Natural killer cell treated with Interleukin-12 subunit alpha and Interleukin-12 subunit beta and Interleukin-15 and Interleukin-18, amount 100 ng/mL, for 72 hours (primary cell): ENCODE data around the gene BTAF1. TPM values are rescaled to one million over a fixed set of nuclear protein-coding genes. Genes with fewer than 3 reads are reported as not detected.

Experiments used
- ATAC-seq, 2 donors: fragments of 150-1000 bp; cut with Tn5 transposase in 1 of 2; sonication (Bioruptor Pico), chemical (Tn5 transposase) in 1 of 2; 2 replicates each; pipeline ENCODE4 v1.10.0; 2021
- DNase-seq: peaks from one replicate; pipeline ENCODE4 v3.0.0; 2022; ENCODE audit warnings: low spot score
- H3K27ac Mint-ChIP-seq, 2 donors: 1 replicate in 1 of 2; 2 replicates in 1 of 2; pipeline ENCODE4 v1.8.0; 2022; ENCODE audit warnings: mixed read lengths in 2 of 2, mild to moderate bottlenecking in 1 of 2, moderate library complexity in 1 of 2
- H3K27me3 Mint-ChIP-seq, 2 donors: 1 replicate in 1 of 2; 2 replicates in 1 of 2; pipeline ENCODE4 v1.8.0; 2022; ENCODE audit warnings: mixed read lengths in 2 of 2
- H3K36me3 Mint-ChIP-seq: one replicate; pipeline ENCODE4 v1.8.0; 2022; ENCODE audit warnings: mixed read lengths
- H3K4me1 Mint-ChIP-seq, 2 donors: 1 replicate in 1 of 2; 2 replicates in 1 of 2; pipeline ENCODE4 v1.8.0; 2022; ENCODE audit warnings: low read depth in 2 of 2, mixed read lengths in 2 of 2, mild to moderate bottlenecking in 1 of 2
- H3K4me3 Mint-ChIP-seq: one replicate; pipeline ENCODE4 v1.8.0; 2022; ENCODE audit warnings: mixed read lengths
- H3K9me3 Mint-ChIP-seq: 2 replicates; pipeline ENCODE4 v1.8.0; 2022; ENCODE audit warnings: mixed read lengths
- total RNA-seq, 2 donors: library from RNA; stranded (reverse); gene quantifications; one replicate each; pipeline ENCODE4 v1.2.3, GENCODE V29; 2022

The BTAF1 gene
- total RNA-seq, 2 donors from 2014 or later: 57.2 to 74.0 TPM

DNA sequence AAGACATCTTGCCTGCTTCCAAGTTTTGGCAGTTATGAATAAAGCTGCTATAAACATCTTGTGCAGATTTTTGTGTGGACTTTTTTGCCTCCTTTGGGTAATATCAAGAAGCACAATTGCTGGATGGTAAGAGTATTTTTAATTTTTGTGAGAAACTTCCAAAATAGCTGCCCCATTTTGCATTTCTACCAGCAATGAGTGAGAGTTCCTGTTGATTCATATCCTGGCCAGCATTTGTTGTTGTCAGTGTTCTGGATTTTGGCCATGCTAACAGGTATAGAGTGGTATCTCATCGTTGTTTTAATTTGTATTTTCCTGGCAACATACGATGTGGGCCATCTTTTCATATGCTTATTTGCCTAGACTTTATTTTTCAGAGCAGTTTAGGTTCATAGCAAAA, 53.9 kb downstream of the BTAF1 start:
- Mint-ChIP-seq H3K4me3 (no peak overlapping the region), H3K27me3 (no peaks in the 10 kb centered on the region), H3K36me3 (peaks cover 18% of the 10 kb centered on the region), H3K9me3 (no peaks in the 10 kb centered on the region), H3K4me1 (peaks cover 5 to 8% of the 10 kb centered on the region in 2 donors), H3K27ac (no peak overlapping the region)
- DNase-seq (no peak), ATAC-seq (no peak)

DNA sequence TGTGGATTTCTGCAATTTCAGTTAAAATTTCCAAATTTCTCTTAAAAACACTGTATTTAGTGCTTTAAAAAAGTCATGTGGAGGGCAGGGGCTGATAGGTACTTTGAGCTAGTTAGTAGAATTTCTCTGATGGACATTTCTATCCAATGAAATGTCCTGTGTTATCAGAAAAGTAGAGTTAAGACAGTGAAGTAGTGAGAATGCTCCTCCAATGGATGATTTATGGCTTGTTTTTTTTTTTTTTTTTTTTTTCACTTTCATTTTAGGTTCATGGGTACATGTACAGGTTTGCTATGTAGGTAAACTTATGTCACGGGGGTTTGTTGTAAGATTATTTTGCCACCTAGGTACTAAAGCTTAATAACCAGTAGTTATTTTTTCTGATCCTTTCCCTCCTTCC, 55.0 kb downstream of the BTAF1 start:
- Mint-ChIP-seq H3K4me3 (no peak overlapping the region), H3K27me3 (no peaks in the 10 kb centered on the region), H3K27ac (no peak overlapping the region), H3K4me1 (peaks cover 14 to 19% of the 10 kb centered on the region in 2 donors), H3K9me3 (no peaks in the 10 kb centered on the region), H3K36me3 (peaks cover 28% of the 10 kb centered on the region)
- DNase-seq (no peak), ATAC-seq (no peak)

DNA sequence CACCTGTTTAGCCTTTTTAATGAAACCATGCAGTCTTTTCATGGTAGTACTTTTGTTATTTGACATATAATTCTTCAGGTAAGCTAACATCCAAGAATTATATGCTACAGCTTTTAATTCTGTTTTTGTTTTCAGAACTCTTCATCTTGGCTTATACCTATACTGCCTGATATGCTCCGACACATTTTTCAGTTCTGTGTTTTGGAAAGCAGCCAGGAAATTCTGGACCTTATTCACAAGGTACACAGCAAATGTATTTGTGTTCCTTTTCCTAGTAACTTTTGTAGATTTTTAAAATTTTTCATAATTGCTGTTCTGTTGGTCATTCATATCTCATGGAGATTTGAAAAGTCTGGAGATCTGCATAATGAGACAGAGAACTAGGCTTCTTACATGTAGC, 56.7 kb downstream of the BTAF1 start:
- H3K27me3 Mint-ChIP-seq: no peaks in the 10 kb centered on the region
- H3K9me3 Mint-ChIP-seq: no peaks in the 10 kb centered on the region
- H3K4me3 Mint-ChIP-seq: no peak overlapping the region
- H3K27ac Mint-ChIP-seq: no peak overlapping the region
- no peak for DNase-seq
- peaks cover 35% of the 10 kb centered on the region for H3K36me3 Mint-ChIP-seq
- H3K4me1 Mint-ChIP-seq: peaks cover 18 to 27% of the 10 kb centered on the region in 2 donors
- ATAC-seq: no peak

DNA sequence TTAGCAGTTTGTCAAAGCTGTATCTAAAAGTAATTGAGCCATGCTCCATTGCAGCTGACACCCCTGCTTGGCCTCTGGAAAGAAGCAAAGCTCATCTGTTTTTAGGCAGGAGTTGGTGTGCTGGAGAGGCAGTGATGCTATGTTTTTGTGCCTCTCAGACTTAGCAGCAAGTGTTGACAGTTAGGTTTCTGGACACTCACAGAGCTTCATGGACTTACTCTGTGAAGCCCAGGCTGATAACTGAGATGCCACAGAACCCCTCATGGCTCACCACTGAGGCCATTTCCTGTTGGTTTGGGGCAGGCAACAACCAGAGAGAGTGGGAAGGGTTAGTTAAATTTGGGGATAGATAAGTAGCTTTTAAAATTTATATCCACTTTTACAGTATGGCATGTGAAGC, 59.8 kb downstream of the BTAF1 start:
- no peak for DNase-seq
- no peaks in the 10 kb centered on the region for H3K27me3 Mint-ChIP-seq
- peak overlapping the region in 1 of 2 donors; percentile 78 for H3K27ac Mint-ChIP-seq
- peaks cover 19 to 46% of the 10 kb centered on the region in 2 donors for H3K4me1 Mint-ChIP-seq
- no peak overlapping the region for H3K4me3 Mint-ChIP-seq
- peaks cover 56% of the 10 kb centered on the region for H3K36me3 Mint-ChIP-seq
- no peak for ATAC-seq
- H3K9me3 Mint-ChIP-seq: peaks cover 4% of the 10 kb centered on the region

DNA sequence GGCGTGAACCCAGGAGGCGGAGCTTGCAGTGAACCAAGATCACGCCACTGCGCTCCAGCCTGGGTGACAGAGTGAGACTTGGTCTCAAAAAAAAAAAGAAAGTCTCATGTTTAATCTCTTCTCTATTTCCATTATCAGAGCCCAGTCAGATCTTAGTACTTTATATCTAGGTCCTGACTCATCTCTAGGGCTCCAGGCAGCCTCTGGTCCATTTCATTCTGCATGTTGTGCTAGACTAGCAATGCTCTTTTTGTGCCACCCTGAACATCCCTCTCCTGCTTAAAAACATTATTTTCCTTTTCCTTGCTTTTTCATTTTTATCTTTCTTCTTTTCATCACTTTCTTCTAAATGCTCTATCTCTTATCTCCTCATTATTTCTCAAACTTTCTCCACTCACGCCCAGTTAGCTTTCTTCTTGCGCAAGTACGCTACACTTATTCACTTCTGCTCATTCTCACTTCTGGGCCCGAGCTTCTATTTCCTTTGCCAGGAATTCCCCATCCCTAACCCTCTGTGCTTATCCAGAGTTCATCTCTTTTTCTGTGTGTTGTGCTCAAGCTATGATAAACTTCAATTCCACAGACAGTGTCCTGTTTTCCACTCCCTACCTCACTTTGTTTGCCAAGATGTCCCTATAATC, 63.9 kb downstream of the BTAF1 start:
- no peak for ATAC-seq
- DNase-seq: no peak
- Mint-ChIP-seq H3K27me3 (no peaks in the 10 kb centered on the region), H3K9me3 (peaks cover 4% of the 10 kb centered on the region), H3K4me1 (peaks cover 19 to 44% of the 10 kb centered on the region in 2 donors), H3K36me3 (peaks cover 47% of the 10 kb centered on the region), H3K4me3 (peak overlapping the region; percentile 1), H3K27ac (peak overlapping the region; percentile 5 to 7)

DNA sequence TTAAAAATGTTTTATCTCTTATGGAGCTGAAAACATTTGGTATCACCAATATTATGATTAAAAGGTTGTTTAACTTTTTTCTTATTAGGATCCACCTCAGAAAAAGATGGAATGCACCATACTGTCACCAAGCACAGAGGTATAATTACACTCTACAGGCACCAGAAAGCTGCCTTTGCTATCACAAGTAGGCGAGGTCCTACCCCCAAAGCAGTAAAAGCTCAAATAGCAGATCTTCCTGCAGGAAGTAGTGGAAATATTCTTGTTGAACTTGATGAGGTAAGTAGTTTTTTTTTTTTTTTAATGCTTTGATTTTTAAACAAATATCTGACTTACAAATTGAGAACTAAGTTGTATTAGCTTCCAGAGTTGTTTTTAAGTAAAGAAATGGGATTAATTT, 68.5 kb downstream of the BTAF1 start:
- H3K4me1 Mint-ChIP-seq: peaks cover 7 to 8% of the 10 kb centered on the region in 2 donors
- H3K4me3 Mint-ChIP-seq: no peak overlapping the region
- no peaks in the 10 kb centered on the region for H3K27me3 Mint-ChIP-seq
- ATAC-seq (no peak), DNase-seq (no peak)
- peaks cover 24% of the 10 kb centered on the region for H3K36me3 Mint-ChIP-seq
- H3K27ac Mint-ChIP-seq: no peak overlapping the region
- peaks cover 4% of the 10 kb centered on the region for H3K9me3 Mint-ChIP-seq

DNA sequence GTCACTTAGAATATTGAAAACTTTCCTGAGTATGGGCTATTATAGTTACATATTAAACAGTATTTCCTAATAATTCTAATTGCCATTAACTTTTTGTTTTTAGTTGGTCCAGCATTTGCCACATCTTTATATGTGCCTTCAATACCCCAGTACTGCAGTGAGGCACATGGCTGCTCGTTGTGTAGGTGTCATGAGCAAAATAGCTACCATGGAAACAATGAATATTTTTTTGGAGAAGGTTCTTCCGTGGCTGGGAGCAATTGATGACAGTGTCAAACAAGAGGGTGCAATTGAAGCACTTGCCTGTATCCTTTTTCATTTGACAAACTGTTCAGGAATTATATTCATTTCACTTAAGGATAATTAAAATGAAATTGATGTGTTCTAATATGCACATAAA, 72.7 kb downstream of the BTAF1 start:
- H3K4me3 Mint-ChIP-seq: no peak overlapping the region
- DNase-seq: no peak
- peaks cover 24% of the 10 kb centered on the region for H3K36me3 Mint-ChIP-seq
- no peak overlapping the region for H3K27ac Mint-ChIP-seq
- H3K27me3 Mint-ChIP-seq: no peaks in the 10 kb centered on the region
- H3K4me1 Mint-ChIP-seq: peaks cover 0 to 5% of the 10 kb centered on the region in 2 donors
- H3K9me3 Mint-ChIP-seq: no peaks in the 10 kb centered on the region
- no peak for ATAC-seq

DNA sequence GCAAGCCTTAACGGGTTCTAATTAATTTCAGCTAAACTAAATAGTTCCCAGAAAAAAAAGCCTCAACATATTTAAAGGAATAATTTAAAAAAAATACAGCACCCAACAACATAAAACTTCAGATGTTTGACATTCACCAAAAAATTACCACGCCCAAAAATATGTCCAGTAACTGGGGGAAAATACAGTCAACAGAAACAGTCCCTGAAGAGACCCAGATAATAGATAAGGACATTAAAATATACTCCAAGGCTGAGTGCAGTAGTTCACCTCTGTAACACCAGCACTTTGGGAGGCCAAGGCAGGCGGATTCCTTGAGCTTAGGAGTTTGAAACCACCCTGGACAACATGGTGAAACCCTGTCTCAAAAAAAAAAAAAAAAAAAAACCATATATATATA, 78.0 kb downstream of the BTAF1 start:
- Mint-ChIP-seq H3K36me3 (peaks cover 25% of the 10 kb centered on the region), H3K4me1 (peaks cover 0 to 5% of the 10 kb centered on the region in 2 donors), H3K9me3 (no peaks in the 10 kb centered on the region), H3K27ac (no peak overlapping the region), H3K4me3 (no peak overlapping the region), H3K27me3 (no peaks in the 10 kb centered on the region)
- ATAC-seq: no peak
- no peak for DNase-seq

DNA sequence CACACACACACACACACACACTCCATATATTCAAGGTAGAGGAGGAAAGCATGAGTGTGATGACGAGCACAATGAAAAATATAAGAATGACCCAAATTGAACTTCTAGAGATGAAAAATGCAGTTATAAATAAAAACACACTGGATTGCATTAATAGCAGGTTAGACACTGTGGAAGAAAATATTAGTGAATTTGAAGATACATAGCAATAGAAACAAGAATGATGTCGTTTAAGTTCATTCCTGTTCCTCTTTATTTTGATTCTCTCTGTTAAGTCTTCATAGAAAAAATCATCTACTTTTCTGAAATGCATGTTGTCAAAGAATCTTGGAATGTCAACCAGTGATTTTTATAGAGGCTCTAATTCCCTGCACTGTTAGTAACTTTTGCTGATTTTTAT, 78.4 kb downstream of the BTAF1 start:
- peaks cover 25% of the 10 kb centered on the region for H3K36me3 Mint-ChIP-seq
- H3K9me3 Mint-ChIP-seq: no peaks in the 10 kb centered on the region
- DNase-seq: no peak
- peaks cover 0 to 5% of the 10 kb centered on the region in 2 donors for H3K4me1 Mint-ChIP-seq
- no peaks in the 10 kb centered on the region for H3K27me3 Mint-ChIP-seq
- ATAC-seq: no peak
- no peak overlapping the region for H3K4me3 Mint-ChIP-seq
- no peak overlapping the region for H3K27ac Mint-ChIP-seq

DNA sequence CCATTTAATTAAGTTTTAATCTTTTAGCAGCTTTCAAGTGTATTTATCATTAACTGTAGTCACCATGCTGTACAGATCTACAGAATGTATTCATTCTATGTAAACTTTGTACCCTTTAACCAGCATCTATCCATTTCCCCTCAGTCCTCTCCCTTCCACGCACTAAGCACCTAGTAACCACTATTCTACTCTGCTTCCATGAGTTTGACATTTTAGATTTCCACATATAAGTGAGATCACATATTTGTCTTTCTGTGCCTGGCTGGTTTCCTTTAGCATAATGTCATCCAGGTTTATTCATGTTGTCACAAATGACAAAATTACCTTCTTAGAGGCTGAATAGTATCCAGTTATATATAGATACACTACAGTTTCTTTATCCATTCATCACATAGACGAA, 79.7 kb downstream of the BTAF1 start:
- no peaks in the 10 kb centered on the region for H3K27me3 Mint-ChIP-seq
- DNase-seq: no peak
- H3K9me3 Mint-ChIP-seq: no peaks in the 10 kb centered on the region
- peaks cover 0 to 5% of the 10 kb centered on the region in 2 donors for H3K4me1 Mint-ChIP-seq
- H3K27ac Mint-ChIP-seq: no peak overlapping the region
- no peak overlapping the region for H3K4me3 Mint-ChIP-seq
- H3K36me3 Mint-ChIP-seq: peaks cover 22% of the 10 kb centered on the region
- no peak for ATAC-seq

DNA sequence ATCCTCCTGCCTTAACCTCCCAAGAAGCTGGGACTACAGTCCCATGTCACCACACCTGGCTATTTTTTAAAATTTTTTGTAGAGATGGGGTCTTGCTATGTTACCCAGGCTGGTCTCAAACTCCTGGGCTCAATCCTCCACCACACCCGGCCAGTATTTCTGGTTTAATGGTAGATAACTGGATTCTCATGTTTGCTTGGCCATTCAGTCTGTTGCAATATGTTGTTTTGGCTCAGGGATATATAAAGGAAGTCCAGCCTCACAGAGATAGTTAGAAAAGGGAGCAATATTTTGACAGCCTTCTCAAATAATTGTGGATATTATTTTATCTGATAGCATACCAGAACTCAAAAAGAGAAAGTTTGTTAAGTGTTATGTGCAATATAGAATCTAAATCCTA, 82.4 kb downstream of the BTAF1 start:
- Mint-ChIP-seq H3K4me3 (no peak overlapping the region), H3K36me3 (peaks cover 28% of the 10 kb centered on the region), H3K27me3 (no peaks in the 10 kb centered on the region), H3K4me1 (peaks cover 14 to 18% of the 10 kb centered on the region in 2 donors), H3K9me3 (no peaks in the 10 kb centered on the region), H3K27ac (no peak overlapping the region)
- DNase-seq (no peak), ATAC-seq (no peak)

DNA sequence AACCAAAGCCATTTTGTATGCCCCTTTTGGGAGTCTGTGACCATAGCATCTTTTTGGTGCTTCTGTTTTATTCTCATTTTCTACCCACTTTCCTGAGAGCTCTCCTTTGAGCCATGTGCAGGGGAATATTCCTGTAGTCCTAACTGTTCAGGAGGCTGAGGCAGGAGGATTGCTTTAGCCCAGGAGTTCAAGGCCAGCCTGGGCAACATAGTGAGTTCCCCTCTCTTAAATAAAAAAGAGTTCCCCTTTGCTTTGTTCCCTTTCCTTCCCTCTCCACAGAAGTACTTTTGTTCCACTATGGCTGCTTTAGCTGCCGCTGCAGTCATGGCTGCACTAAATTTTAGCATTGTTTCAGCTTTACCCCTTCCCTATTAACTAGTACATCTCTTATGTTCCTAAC, 85.9 kb downstream of the BTAF1 start:
- Mint-ChIP-seq H3K27me3 (no peaks in the 10 kb centered on the region), H3K36me3 (peaks cover 26% of the 10 kb centered on the region), H3K27ac (no peak overlapping the region), H3K4me3 (no peak overlapping the region), H3K9me3 (no peaks in the 10 kb centered on the region), H3K4me1 (peaks cover 17 to 24% of the 10 kb centered on the region in 2 donors)
- DNase-seq (no peak), ATAC-seq (no peak)

DNA sequence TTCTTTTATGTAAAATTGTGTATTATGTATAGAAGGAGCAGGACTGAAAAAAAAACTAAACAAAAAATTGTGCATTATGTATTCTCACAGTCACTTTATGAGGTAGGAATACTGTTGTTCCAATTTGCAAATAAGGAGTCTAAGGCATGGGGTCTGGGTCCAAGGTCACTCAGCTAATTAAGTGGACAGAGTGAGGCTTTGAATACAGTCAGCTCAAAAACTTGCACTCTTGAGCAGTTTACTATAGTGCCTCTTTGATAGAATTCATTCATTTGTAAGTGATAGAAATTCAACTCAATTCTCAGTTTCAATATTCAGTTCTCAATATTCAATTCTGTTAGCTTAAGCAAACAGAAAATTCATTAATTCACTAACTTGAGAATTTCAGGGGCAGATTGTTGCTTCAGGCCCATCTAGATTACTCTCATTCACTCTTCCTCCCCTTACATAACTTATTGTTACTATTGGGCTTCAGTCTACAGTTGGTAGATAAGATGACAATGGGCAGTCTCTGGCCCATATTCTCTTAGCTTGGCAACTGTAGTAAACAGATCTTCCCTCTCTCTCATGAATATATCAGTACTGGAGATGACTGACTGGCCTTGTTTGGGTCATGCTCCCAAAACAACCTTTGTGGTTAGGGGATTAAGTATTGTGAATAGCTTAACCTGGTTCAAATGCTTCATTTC, 86.6 kb downstream of the BTAF1 start:
- Mint-ChIP-seq H3K27me3 (no peaks in the 10 kb centered on the region), H3K9me3 (no peaks in the 10 kb centered on the region), H3K4me1 (peaks cover 17 to 24% of the 10 kb centered on the region in 2 donors), H3K36me3 (peaks cover 20% of the 10 kb centered on the region), H3K27ac (no peak overlapping the region), H3K4me3 (no peak overlapping the region)
- DNase-seq: no peak
- ATAC-seq: no peak

DNA sequence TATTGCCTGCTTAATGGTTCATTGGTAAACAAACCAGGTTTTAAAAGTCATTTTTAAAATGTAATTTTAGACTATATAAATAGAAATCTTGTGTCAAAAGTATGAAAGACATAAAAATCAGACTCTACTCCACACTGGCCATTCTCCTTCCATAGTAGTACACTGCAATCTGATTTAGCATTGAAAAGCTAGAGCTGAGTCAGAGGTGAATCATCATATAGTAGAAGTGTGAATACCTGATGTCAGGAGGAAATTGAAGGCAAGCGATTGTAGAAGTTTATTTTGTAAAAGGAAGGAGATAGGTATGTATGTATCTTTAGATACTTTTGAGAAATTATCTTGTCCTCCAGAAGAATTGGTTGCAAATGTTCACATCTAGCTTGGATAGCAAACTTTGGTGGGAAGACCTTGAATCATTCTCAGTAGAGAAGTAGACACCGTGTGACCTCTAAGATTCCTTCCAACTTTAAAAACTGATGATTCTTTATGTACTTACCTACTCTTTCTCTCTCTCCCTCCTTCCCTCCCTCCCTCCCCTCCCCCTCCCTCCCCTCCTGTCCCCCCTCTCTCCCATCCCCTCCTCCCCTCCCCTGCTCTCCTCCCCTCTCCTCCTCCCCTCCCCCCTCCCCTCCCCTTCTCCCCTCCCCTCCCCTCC, 88.1 kb downstream of the BTAF1 start:
- Mint-ChIP-seq H3K4me3 (no peak overlapping the region), H3K27me3 (no peaks in the 10 kb centered on the region), H3K4me1 (peaks cover 17 to 24% of the 10 kb centered on the region in 2 donors), H3K36me3 (peaks cover 19% of the 10 kb centered on the region), H3K27ac (peak overlapping the region in 1 of 2 donors; percentile 6), H3K9me3 (no peaks in the 10 kb centered on the region)
- ATAC-seq (peak; percentile 71 to 87), DNase-seq (no peak)
